PC-3 (cell line): ENCODE data around the gene TMC3.

ENCODE experiments used
- EZH2 ChIP-seq: fragments of 300-600 bp; sonication (generic); IDR thresholded peaks from one replicate; pipeline ENCODE4 v1.6.1; 2017; ENCODE audit warnings: antibody characterized with exemption, mild to moderate bottlenecking, low read length; ENCODE audit not compliant: unreplicated experiment
- TF ChIP-seq, protein P1 (sequence below): fragments of 300-600 bp; sonication (generic); conservative IDR thresholded peaks from 2 replicates; pipeline ENCODE4 v1.5.1; 2017; ENCODE audit warnings: antibody characterized with exemption, low read depth, mild to moderate bottlenecking, low read length

DNA sequence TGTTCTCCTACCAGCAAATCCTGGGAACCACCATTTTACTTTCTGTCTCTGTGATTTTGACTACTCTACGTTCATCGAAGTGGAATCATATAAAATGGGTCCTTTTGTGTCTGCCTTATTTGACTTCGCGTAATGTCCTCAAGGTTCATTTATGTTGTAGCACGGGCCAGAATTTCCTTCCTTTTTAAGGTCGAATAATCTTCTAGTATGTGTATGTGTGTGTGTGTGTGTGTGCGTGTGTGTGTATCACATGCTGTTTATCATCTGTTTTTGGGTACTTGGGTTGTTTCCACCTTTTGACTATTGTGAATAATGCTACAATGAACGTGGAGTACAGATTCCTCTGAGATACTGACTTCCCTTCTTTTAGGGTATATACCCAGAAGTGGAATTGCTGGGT lies 85.4 kb downstream of the TMC3 start:
- TF ChIP-seq, protein P1, sequence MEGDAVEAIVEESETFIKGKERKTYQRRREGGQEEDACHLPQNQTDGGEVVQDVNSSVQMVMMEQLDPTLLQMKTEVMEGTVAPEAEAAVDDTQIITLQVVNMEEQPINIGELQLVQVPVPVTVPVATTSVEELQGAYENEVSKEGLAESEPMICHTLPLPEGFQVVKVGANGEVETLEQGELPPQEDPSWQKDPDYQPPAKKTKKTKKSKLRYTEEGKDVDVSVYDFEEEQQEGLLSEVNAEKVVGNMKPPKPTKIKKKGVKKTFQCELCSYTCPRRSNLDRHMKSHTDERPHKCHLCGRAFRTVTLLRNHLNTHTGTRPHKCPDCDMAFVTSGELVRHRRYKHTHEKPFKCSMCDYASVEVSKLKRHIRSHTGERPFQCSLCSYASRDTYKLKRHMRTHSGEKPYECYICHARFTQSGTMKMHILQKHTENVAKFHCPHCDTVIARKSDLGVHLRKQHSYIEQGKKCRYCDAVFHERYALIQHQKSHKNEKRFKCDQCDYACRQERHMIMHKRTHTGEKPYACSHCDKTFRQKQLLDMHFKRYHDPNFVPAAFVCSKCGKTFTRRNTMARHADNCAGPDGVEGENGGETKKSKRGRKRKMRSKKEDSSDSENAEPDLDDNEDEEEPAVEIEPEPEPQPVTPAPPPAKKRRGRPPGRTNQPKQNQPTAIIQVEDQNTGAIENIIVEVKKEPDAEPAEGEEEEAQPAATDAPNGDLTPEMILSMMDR: no peak
- TF ChIP-seq EZH2: no peak
